Ovary (tissue), 9 donors: ENCODE measurements around the gene DAP3. TPM values are rescaled to one million over a fixed set of nuclear protein-coding genes. Genes with fewer than 3 reads are reported as not detected.
"Not testable (repeated sequence)": the region's sequence is repeated elsewhere in the genome, so short reads cannot be mapped to it uniquely, and the experiment has no call there.

Experiments used
- DNase-seq, 5 donors: peaks; one replicate each; pipeline ENCODE4 v3.0.0-alpha.2; 2019 to 2020
- H3K27ac ChIP-seq, 2 donors: fragments of 200-600 bp; one replicate each; pipeline versions ENCODE4 v1.5.1 to v1.8.0; 2019 to 2022
- H3K27me3 ChIP-seq: fragments of 200-600 bp; one replicate; pipeline ENCODE4 v1.8.0; 2022
- H3K36me3 ChIP-seq: fragments of 200-600 bp; sonication (generic); one replicate; pipeline ENCODE4 v1.5.1; 2019
- H3K4me1 ChIP-seq: one replicate; pipeline ENCODE4 v1.8.1; 2013; ENCODE audit warnings: mild to moderate bottlenecking, moderate library complexity; ENCODE audit not compliant: insufficient read depth
- H3K4me3 ChIP-seq: fragments of 200-600 bp; sonication (generic); one replicate; pipeline ENCODE4 v1.5.1; 2017
- H3K9me3 ChIP-seq, 2 donors: fragments of 200-600 bp in 1 of 2; sonication (generic) in 1 of 2; one replicate each; pipeline versions ENCODE4 v1.5.1 to v1.8.1; 2013 to 2019; ENCODE audit warnings: mild to moderate bottlenecking in 1 of 2, moderate library complexity in 1 of 2
- CTCF ChIP-seq, 3 donors: fragments of 450-650 bp in 2 of 3; fragments of 200-600 bp in 1 of 3; IDR thresholded peaks; one replicate each; pipeline versions ENCODE4 v1.5.1 to v1.8.0; 2016 to 2022; ENCODE audit warnings: antibody characterized with exemption in 3 of 3, mild to moderate bottlenecking in 1 of 3
- EP300 ChIP-seq: sonication (generic); formaldehyde crosslinking; IDR thresholded peaks from one replicate; pipeline ENCODE4 v1.6.1; 2017; ENCODE audit warnings: antibody characterized with exemption
- POLR2A ChIP-seq: fragments of 450-650 bp; IDR thresholded peaks from one replicate; pipeline ENCODE4 v1.6.1; 2017; ENCODE audit warnings: antibody characterized with exemption, mild to moderate bottlenecking, moderate library complexity
- WGBS, 3 donors: extraction: QIAGEN DNeasy Blood & Tissue Kit in 1 of 3; methylation state at CpG; one replicate each; pipeline versions ENCODE4 v1.1.5 to v1.1.7; 2013 to 2017; 5-methylcytosine and 5-hydroxymethylcytosine counted together
- intact Hi-C, 4 donors: fragments of 100-400 bp; cut with DNase I; formaldehyde crosslinking; loops; one replicate each; pipeline versions ENCODE4 v1.11.0 to v1.15.1; 2022 to 2023
- polyA plus RNA-seq, 2 donors: library from polyadenylated mRNA; stranded (reverse); fragments of 200-250 nt in 1 of 2; fragments of 350-450 nt in 1 of 2; fragmentation: Illumina TruSeq in 1 of 2; extraction: RNeasy Lipid Tissue Mini Kit (QIAGEN cat#74804) in 1 of 2; gene quantifications; one replicate each; pipeline ENCODE4 v1.2.3, GENCODE V29; 2013 to 2014
- total RNA-seq, 7 donors: library from RNA; depleted of rRNA in 2 of 7; stranded (reverse); fragments of >200 nt in 2 of 7; fragmentation: NEBNext Ultra II Directional in 3 of 7; extraction: Animal tissue kit (Norgen Biotek cat#: 25700) in 3 of 7; gene quantifications; one replicate each; pipeline versions ENCODE4 v1.1.0 to v1.2.4, GENCODE V29; 2016 to 2023
- donor health status: DM: no; HTN: no; CAD: no; lungs with moderate emphysema.
- donor health status: DM: no; HTN: no; CAD: no.
- donor health status: Bipolar disorder and iron deficiency.
- donor health status: DM: yes; HTN: yes; CAD: no.
- donor health status: DM: no; HTN: no; CAD: no.
- donor health status: DM: yes; HTN: yes; CAD: no.

The DAP3 gene
- total and polyA plus RNA-seq, 9 donors: 43.7 to 140 (median 61.4) TPM

GRCh38 chr1:155744711-155745283, 55.9 kb downstream of the DAP3 start:
- Histone ChIP-seq H3K36me3 (no peaks in the 10 kb centered on the region), H3K27me3 (no peaks in the 10 kb centered on the region), H3K4me1 (no peaks in the 10 kb centered on the region), H3K27ac (peak overlapping the region in 1 of 2 donors; percentile 68), H3K4me3 (peak overlapping the region; percentile 49), H3K9me3 (no peaks in the 10 kb centered on the region)
- TF ChIP-seq EP300 (no peak), CTCF (IDR thresholded peaks at IDR 0.05) (no peak), POLR2A (no peak)
- intact Hi-C loops: no loop called here
- peak in 1 of 5 donors; percentile 27 for DNase-seq
- 70 to 76% (median 76%) methylated on average over 9 of the region's 9 CpGs for WGBS, 3 donors

DNA sequence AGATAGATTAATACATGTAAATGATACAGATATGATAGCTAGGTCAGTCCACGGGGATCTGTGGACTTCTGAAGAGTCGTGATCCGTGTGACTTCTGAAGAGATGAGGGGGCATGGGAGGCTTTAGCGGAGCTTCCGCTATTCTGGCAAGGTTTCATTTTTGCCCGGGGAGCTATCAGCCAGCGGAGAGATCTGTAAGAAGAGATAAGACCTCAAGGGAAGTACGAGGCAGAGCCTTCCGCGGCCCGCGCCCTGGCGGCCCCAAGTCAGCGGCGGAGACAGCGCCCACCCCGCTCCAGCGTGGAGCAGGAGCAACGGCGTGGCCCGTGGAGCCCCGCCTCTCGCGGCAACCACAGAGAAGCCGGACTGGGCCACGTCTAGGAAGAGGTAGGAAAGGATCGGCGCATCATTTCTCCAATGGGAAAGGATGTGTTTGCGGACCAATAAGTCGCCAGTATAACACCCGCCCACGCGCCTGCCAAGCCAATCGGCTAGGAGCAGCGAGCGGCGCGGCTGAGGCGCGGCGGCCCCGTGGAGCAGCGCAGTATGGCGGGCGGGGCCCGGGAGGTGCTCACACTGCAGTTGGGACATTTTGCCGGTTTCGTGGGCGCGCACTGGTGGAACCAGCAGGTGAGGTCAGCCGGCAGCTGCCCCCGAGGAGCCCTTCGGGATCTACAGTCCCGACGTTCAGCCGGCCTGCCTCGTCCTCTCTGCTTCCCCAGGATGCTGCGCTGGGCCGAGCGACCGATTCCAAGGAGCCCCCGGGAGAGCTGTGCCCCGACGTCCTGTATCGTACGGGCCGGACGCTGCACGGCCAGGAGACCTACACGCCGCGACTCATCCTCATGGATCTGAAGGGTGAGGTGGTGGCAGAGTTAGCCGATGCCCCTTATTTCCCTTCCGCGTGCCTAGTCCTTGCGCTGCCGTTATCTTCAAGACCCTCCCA, 56.7 kb downstream of the DAP3 start:
- peak; percentile 93 to 97 (median 96) for DNase-seq
- H3K27me3 ChIP-seq, intact Hi-C loops, H3K36me3 ChIP-seq, H3K4me1 ChIP-seq, H3K9me3 ChIP-seq: not testable (repeated sequence)
- H3K27ac ChIP-seq: peak overlapping the region in 1 of 2 donors; percentile 68
- peak overlapping the region; percentile 49 for H3K4me3 ChIP-seq
- TF ChIP-seq POLR2A (peak; percentile 29), CTCF (IDR thresholded peaks at IDR 0.05) (peak in 2 of 3 donors; percentile 16 to 18)
- 0% methylated on average over 28 to 47 of the region's 77 CpGs for WGBS, 3 donors

DNA sequence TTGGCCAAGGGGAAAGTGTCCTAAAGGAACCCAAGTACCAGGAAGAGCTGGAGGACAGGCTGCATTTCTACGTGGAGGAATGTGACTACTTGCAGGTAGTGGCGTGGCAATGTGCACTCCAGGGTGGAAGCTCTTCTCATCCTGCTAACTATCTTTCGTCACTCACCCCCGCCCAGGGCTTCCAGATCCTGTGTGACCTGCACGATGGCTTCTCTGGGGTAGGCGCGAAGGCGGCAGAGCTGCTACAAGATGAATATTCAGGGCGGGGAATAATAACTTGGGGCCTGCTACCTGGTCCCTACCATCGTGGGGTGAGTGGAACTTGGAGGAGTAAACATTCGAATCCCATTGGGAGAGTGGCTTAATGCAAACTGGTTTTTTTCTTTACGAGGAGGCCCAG, 58.7 kb downstream of the DAP3 start:
- DNase-seq: not testable (repeated sequence)
- 83 to 87% (median 85%) methylated on average over 11 to 12 of the region's 12 CpGs for WGBS, 3 donors

GRCh38 chr1:155748141-155748540, 59.2 kb downstream of the DAP3 start:
- H3K27me3 ChIP-seq, H3K27ac ChIP-seq, H3K36me3 ChIP-seq, H3K4me3 ChIP-seq, H3K4me1 ChIP-seq, DNase-seq, intact Hi-C loops, H3K9me3 ChIP-seq: not testable (repeated sequence)
- WGBS, 3 donors: 77 to 80% (median 77%) methylated on average over 5 of the region's 5 CpGs

More for the DNA sequence above, 58.7 kb downstream of the DAP3 start:
- H3K27ac ChIP-seq, H3K9me3 ChIP-seq, H3K4me1 ChIP-seq, H3K27me3 ChIP-seq, H3K36me3 ChIP-seq, H3K4me3 ChIP-seq, intact Hi-C loops: not testable (repeated sequence)

GRCh38 chr1:155759017-155759416, 70.1 kb downstream of the DAP3 start:
- H3K36me3 ChIP-seq, H3K4me3 ChIP-seq, H3K9me3 ChIP-seq, H3K4me1 ChIP-seq, DNase-seq, H3K27ac ChIP-seq, intact Hi-C loops, H3K27me3 ChIP-seq: not testable (repeated sequence)
- WGBS, 3 donors: 95 to 97% (median 96%) methylated on average over 3 of the region's 3 CpGs
